Inflammatory macrophage treated with lipopolysaccharide for 4 hours (primary cell): ENCODE results near the gene IQCK.
"Not testable (repeated sequence)": the region's sequence is repeated elsewhere in the genome, so short reads cannot be mapped to it uniquely, and the experiment has no call there.

Source experiments
- DNase-seq: peaks from one replicate; pipeline ENCODE4 v3.0.0-alpha.2; 2020

The IQCK gene

GRCh38 chr16:19717741-19718623 is at the start of gene IQCK, which contains the start of gene KNOP1:
Gene IQCK, plus strand, starts transcription at chr16:19718271. Its CDS starts 36 bp downstream, at chr16:19718307.
Gene KNOP1, minus strand, starts transcription at chr16:19718227. Its CDS starts 3,192 bp downstream, at chr16:19715035.
- DNase-seq, result peak; percentile 89

- no peak for DNase-seq
Observed at GRCh38 chr16:19672378-19672777, 45.7 kb upstream of the IQCK start.

GRCh38 chr16:19674485-19674884 is 43.6 kb upstream of the IQCK start:
- no peak for DNase-seq

GRCh38 chr16:19677402-19677801 is 40.7 kb upstream of the IQCK start:
- DNase-seq, result no peak

- no peak for DNase-seq
Observed at GRCh38 chr16:19678804-19679203, 39.3 kb upstream of the IQCK start.

GRCh38 chr16:19679281-19679680 is 38.8 kb upstream of the IQCK start:
- not testable (repeated sequence) for DNase-seq

GRCh38 chr16:19680881-19681340 is 37.2 kb upstream of the IQCK start:
- no peak for DNase-seq

- no peak for DNase-seq
Observed at GRCh38 chr16:19681637-19682036, 36.4 kb upstream of the IQCK start.

- no peak for DNase-seq
Observed at GRCh38 chr16:19683453-19684236, 34.4 kb upstream of the IQCK start.

- DNase-seq, result no peak
Observed at GRCh38 chr16:19685176-19685575, 32.9 kb upstream of the IQCK start.

GRCh38 chr16:19687279-19687678 is 30.8 kb upstream of the IQCK start:
- no peak for DNase-seq

- DNase-seq, result no peak
Observed at GRCh38 chr16:19688396-19689024, 29.6 kb upstream of the IQCK start.

- no peak for DNase-seq
Observed at GRCh38 chr16:19689342-19689741, 28.7 kb upstream of the IQCK start.

GRCh38 chr16:19690196-19690595 is 27.9 kb upstream of the IQCK start:
- no peak for DNase-seq

GRCh38 chr16:19691161-19691711 is 26.8 kb upstream of the IQCK start:
- DNase-seq, result peak; percentile 34

- no peak for DNase-seq
Observed at GRCh38 chr16:19694989-19695388, 23.1 kb upstream of the IQCK start.

- peak; percentile 16 for DNase-seq
Observed at GRCh38 chr16:19696328-19696727, 21.7 kb upstream of the IQCK start.

GRCh38 chr16:19696961-19697360 is 21.1 kb upstream of the IQCK start:
- DNase-seq, result no peak

- no peak for DNase-seq
Observed at GRCh38 chr16:19697756-19698318, 20.2 kb upstream of the IQCK start.

GRCh38 chr16:19698480-19699465 is 19.3 kb upstream of the IQCK start:
- DNase-seq, result no peak

GRCh38 chr16:19699472-19699871 is 18.6 kb upstream of the IQCK start:
- no peak for DNase-seq
